CD14-positive monocyte (primary cell): ENCODE results near the gene RSPO1. TPM values are rescaled to one million over a fixed set of nuclear protein-coding genes. Genes with fewer than 3 reads are reported as not detected.

Experiments used
- DNase-seq, 3 donors: peaks; one replicate each; pipeline ENCODE4 v3.0.0-alpha.2; 2011 to 2022
- H2AFZ ChIP-seq: 2 replicates; pipeline ENCODE4 v1.6.0; 2012; ENCODE audit warnings: mild to moderate bottlenecking, low read depth, low read length, inconsistent platforms; ENCODE audit not compliant: insufficient read depth, poor library complexity, severe bottlenecking
- H3K27ac ChIP-seq, 2 donors: 1 replicate in 1 of 2; 2 replicates in 1 of 2; pipeline ENCODE4 v1.5.1; 2012 to 2013; ENCODE audit warnings: low read length in 2 of 2, control low read depth in 1 of 2, inconsistent platforms in 1 of 2, low read depth in 1 of 2, mild to moderate bottlenecking in 1 of 2
- H3K27me3 ChIP-seq, 2 donors: one replicate each; pipeline versions ENCODE4 v1.6.0 to v1.6.1; 2011 to 2013; ENCODE audit warnings: low read length in 2 of 2; ENCODE audit not compliant: control insufficient read depth in 2 of 2, insufficient read depth in 2 of 2
- H3K36me3 ChIP-seq, 2 donors: replicated peaks in 1 of 2; 1 replicate in 1 of 2; 2 replicates in 1 of 2; pipeline versions ENCODE4 v1.5.1 to v1.6.1; 2012 to 2013; ENCODE audit warnings: low read length in 2 of 2, control low read depth in 1 of 2, inconsistent platforms in 1 of 2, mild to moderate bottlenecking in 1 of 2; ENCODE audit not compliant: insufficient read depth in 2 of 2, control insufficient read depth in 1 of 2
- H3K4me1 ChIP-seq, 2 donors: 1 replicate in 1 of 2; 2 replicates in 1 of 2; pipeline versions ENCODE4 v1.5.1 to v1.6.1; 2012 to 2013; ENCODE audit warnings: low read length in 2 of 2, control low read depth in 1 of 2, inconsistent platforms in 1 of 2, mild to moderate bottlenecking in 1 of 2, moderate library complexity in 1 of 2; ENCODE audit not compliant: insufficient read depth in 2 of 2, control insufficient read depth in 1 of 2
- H3K4me2 ChIP-seq: replicated peaks from 2 replicates; pipeline ENCODE3; 2012; ENCODE audit warnings: low read length, moderate library complexity, mild to moderate bottlenecking; ENCODE audit not compliant: poor library complexity, severe bottlenecking; ENCODE audit errors: extremely low read depth
- H3K4me3 ChIP-seq, 3 experiments: fragments of 200-600 bp in 1 of 3; sonication (generic) in 1 of 3; replicated peaks in 1 of 3; 1 replicate in 2 of 3; 2 replicates in 1 of 3; pipeline ENCODE4 v1.5.1; 2011 to 2013; ENCODE audit warnings: low read length in 3 of 3, mild to moderate bottlenecking in 3 of 3, control low read depth in 2 of 3, low read depth in 2 of 3, inconsistent platforms in 1 of 3, moderate library complexity in 1 of 3
- H3K79me2 ChIP-seq: 2 replicates; pipeline ENCODE4 v1.6.0; 2012; ENCODE audit warnings: mild to moderate bottlenecking, control low read depth, inconsistent platforms, low read length, moderate library complexity; ENCODE audit not compliant: insufficient read depth
- H3K9ac ChIP-seq: 2 replicates; pipeline ENCODE4 v1.6.0; 2017; ENCODE audit warnings: low read length, mild to moderate bottlenecking; ENCODE audit not compliant: insufficient read depth, poor library complexity, severe bottlenecking
- H3K9me3 ChIP-seq, 2 donors: replicated peaks in 1 of 2; 1 replicate in 1 of 2; 2 replicates in 1 of 2; pipeline versions ENCODE4 v1.5.1 to v1.6.1; 2012 to 2013; ENCODE audit warnings: low read length in 2 of 2, control low read depth in 1 of 2; ENCODE audit not compliant: control insufficient read depth in 1 of 2, insufficient read depth in 1 of 2
- H4K20me1 ChIP-seq: 2 replicates; pipeline ENCODE4 v1.6.0; 2012; ENCODE audit warnings: mild to moderate bottlenecking, low read length, control low read depth, moderate library complexity; ENCODE audit not compliant: insufficient read depth
- H3K27ac Mint-ChIP-seq, 7 donors: one replicate each; pipeline ENCODE4 v1.8.0; 2020; ENCODE audit warnings: mild to moderate bottlenecking in 7 of 7, mixed read lengths in 7 of 7, moderate library complexity in 6 of 7, inconsistent platforms in 2 of 7
- H3K27me3 Mint-ChIP-seq, 3 donors: one replicate each; pipeline ENCODE4 v1.8.0; 2021 to 2022; ENCODE audit warnings: low read depth in 3 of 3, mild to moderate bottlenecking in 3 of 3, mixed read lengths in 3 of 3, moderate library complexity in 3 of 3, inconsistent platforms in 1 of 3
- H3K36me3 Mint-ChIP-seq, 2 donors: one replicate each; pipeline ENCODE4 v1.8.0; 2020; ENCODE audit warnings: mixed read lengths in 2 of 2, inconsistent platforms in 1 of 2, mild to moderate bottlenecking in 1 of 2
- H3K4me1 Mint-ChIP-seq: one replicate; pipeline ENCODE4 v1.8.0; 2020; ENCODE audit warnings: mild to moderate bottlenecking, mixed read lengths
- H3K4me3 Mint-ChIP-seq, 2 donors: one replicate each; pipeline ENCODE4 v1.8.0; 2020; ENCODE audit warnings: mild to moderate bottlenecking in 2 of 2, mixed read lengths in 2 of 2, moderate library complexity in 1 of 2
- H3K9me3 Mint-ChIP-seq, 7 donors: one replicate each; pipeline ENCODE4 v1.8.0; 2020 to 2022; ENCODE audit warnings: mixed read lengths in 7 of 7, mild to moderate bottlenecking in 6 of 7, moderate library complexity in 6 of 7, inconsistent platforms in 2 of 7
- WGBS: methylation state at CpG from one replicate; pipeline ENCODE4 v1.1.5; 2013; ENCODE audit warnings: missing lambda C conversion rate; ENCODE audit not compliant: insufficient coverage; 5-methylcytosine and 5-hydroxymethylcytosine counted together
- intact Hi-C, 2 donors: fragments of 100-400 bp; cut with micrococcal nuclease; formaldehyde crosslinking; loops; one replicate each; pipeline versions ENCODE4 v1.15.0 to v1.15.1; 2023
- polyA plus RNA-seq, 3 donors: library from polyadenylated mRNA; depleted of rRNA in 1 of 3; unstranded in 2 of 3; stranded (reverse) in 1 of 3; fragments of 300-500 nt in 2 of 3; fragments of >200 nt in 1 of 3; fragmentation: Illumina TruSeq in 2 of 3; gene quantifications; 1 replicate in 2 of 3; 2 replicates in 1 of 3; pipeline ENCODE4 v1.2.3, GENCODE V29; 2012 to 2021
- TF ChIP-seq, protein P1 (sequence below): fragments of 200-600 bp; IDR thresholded peaks from one replicate; pipeline ENCODE4 v1.8.0; 2022; ENCODE audit warnings: antibody characterized with exemption, mild to moderate bottlenecking

RSPO1 gene
- polyA plus RNA-seq, 3 donors, result not detected

DNA sequence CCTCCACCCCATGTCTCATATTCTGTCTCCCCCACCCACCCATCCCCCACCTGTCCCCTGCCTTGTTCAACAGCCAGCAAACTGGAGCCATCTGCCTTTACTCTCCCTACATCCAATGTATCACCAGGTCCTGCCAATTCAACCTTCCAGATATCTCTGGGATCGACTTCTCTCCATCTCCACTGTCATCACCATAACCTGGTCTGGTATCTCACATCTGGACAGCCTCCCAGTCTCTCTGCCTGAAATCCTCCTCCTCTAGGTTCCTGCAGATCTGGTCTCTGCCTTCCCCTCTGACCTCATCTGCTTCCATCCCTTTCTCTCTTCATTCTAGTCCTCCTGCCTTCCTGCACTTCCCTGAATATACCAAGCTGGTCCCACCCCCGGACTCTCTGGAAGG is 35.4 kb upstream of the RSPO1 start:
- H3K4me3 ChIP-seq, result no peak overlapping the region
- H2AFZ ChIP-seq, result no peak overlapping the region
- no peak overlapping the region for H3K9ac ChIP-seq
- WGBS, result 100% methylated on average over 2 of the region's 2 CpGs
- Mint-ChIP-seq H3K4me3 (no peak overlapping the region), H3K9me3 (no peaks in the 10 kb centered on the region), H3K27ac (no peak overlapping the region), H3K36me3 (no peaks in the 10 kb centered on the region), H3K4me1 (peaks cover 3% of the 10 kb centered on the region), H3K27me3 (peaks cover 2 to 7% (median 3%) of the 10 kb centered on the region in 3 donors)
- H3K4me1 ChIP-seq, result no peaks in the 10 kb centered on the region
- H3K27me3 ChIP-seq, result no peaks in the 10 kb centered on the region
- TF ChIP-seq, protein P1, sequence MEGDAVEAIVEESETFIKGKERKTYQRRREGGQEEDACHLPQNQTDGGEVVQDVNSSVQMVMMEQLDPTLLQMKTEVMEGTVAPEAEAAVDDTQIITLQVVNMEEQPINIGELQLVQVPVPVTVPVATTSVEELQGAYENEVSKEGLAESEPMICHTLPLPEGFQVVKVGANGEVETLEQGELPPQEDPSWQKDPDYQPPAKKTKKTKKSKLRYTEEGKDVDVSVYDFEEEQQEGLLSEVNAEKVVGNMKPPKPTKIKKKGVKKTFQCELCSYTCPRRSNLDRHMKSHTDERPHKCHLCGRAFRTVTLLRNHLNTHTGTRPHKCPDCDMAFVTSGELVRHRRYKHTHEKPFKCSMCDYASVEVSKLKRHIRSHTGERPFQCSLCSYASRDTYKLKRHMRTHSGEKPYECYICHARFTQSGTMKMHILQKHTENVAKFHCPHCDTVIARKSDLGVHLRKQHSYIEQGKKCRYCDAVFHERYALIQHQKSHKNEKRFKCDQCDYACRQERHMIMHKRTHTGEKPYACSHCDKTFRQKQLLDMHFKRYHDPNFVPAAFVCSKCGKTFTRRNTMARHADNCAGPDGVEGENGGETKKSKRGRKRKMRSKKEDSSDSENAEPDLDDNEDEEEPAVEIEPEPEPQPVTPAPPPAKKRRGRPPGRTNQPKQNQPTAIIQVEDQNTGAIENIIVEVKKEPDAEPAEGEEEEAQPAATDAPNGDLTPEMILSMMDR, result no peak
- H3K27ac ChIP-seq, result no peak overlapping the region
- H3K9me3 ChIP-seq, result no peaks in the 10 kb centered on the region
- no peaks in the 10 kb centered on the region for H4K20me1 ChIP-seq
- intact Hi-C loops, result no loop called here
- no peak overlapping the region for H3K4me2 ChIP-seq
- DNase-seq, result no peak
- H3K36me3 ChIP-seq, result no peaks in the 10 kb centered on the region
- H3K79me2 ChIP-seq, result no peaks in the 10 kb centered on the region

DNA sequence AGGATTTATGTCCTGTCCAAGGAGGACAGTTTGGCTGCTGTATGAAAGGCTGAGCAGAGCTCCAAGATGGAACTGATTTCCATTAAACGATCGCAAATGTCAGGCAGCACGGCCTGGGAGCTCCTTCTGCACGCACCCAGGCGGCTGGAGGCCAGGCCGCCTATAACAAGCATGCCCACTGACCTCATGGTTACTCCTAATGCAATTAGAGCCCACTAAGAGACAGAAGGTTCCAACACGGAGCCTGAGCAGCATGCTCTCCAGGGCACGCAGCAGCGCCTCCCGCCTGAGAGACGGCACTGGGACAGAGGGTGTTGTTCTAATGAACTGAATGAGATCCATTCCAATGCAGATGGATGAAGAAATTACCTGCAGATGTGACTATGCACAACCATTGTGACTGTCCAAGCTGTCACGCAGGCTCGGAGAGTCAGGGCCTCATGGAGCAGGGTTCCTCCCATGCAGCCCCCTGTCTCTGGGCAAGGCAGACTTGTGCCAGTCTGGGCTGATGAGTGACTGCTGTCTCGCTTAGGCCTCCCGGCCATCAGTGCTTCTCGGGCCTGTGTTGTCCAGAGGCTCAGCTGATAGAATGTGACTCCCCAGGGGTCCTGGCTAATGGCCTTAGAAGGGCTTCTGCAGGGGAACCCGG is 32.5 kb upstream of the RSPO1 start:
- Mint-ChIP-seq H3K4me1 (no peaks in the 10 kb centered on the region), H3K4me3 (no peak overlapping the region), H3K9me3 (no peaks in the 10 kb centered on the region), H3K27ac (no peak overlapping the region), H3K36me3 (no peaks in the 10 kb centered on the region), H3K27me3 (peaks cover 4 to 6% (median 6%) of the 10 kb centered on the region in 3 donors)
- no peak overlapping the region for H3K27ac ChIP-seq
- intact Hi-C loops, result no loop called here
- no peaks in the 10 kb centered on the region for H3K27me3 ChIP-seq
- 93% methylated on average over 17 of the region's 17 CpGs for WGBS
- DNase-seq, result no peak
- no peak overlapping the region for H3K4me2 ChIP-seq
- no peaks in the 10 kb centered on the region for H3K9me3 ChIP-seq
- TF ChIP-seq, protein P1, result no peak
- no peak overlapping the region for H3K9ac ChIP-seq
- no peaks in the 10 kb centered on the region for H3K36me3 ChIP-seq
- H3K4me1 ChIP-seq, result no peaks in the 10 kb centered on the region
- no peaks in the 10 kb centered on the region for H3K79me2 ChIP-seq
- no peak overlapping the region for H3K4me3 ChIP-seq
- H2AFZ ChIP-seq, result no peak overlapping the region
- H4K20me1 ChIP-seq, result no peaks in the 10 kb centered on the region
